ENCODE measurements around the gene EPX.

- TF ChIP-seq CTCF (conservative IDR thresholded peaks at IDR 0.05), result no peak
- TF ChIP-seq ZFX (IDR thresholded peaks at IDR 0.05), result no peak
Observed at GRCh38 chr17:58144801-58145200, 47.7 kb upstream of the EPX start.

Measured in C4-2B (cell line).